Left lung (tissue), 10 donors: ENCODE results near the gene ZNF784. TPM values are rescaled to one million over a fixed set of nuclear protein-coding genes. Genes with fewer than 3 reads are reported as not detected.
A peak's percentile ranks its signal among the peaks of the same experiment; 100 is the strongest.

Experiments
- ATAC-seq: fragments of 200-7000 bp; cut with Tn5 transposase; one replicate; pipeline ENCODE4 v1.9.1; 2020; ENCODE audit warnings: moderate library complexity
- DNase-seq, 4 donors: peaks; one replicate each; pipeline ENCODE4 v3.0.0-alpha.2; 2013 to 2020
- H3K27ac ChIP-seq, 2 donors: fragments of 200-600 bp; sonication (generic) in 1 of 2; one replicate each; pipeline versions ENCODE4 v1.5.0 to v1.8.0; 2020 to 2021
- H3K27me3 ChIP-seq, 2 donors: fragments of 200-600 bp; sonication (generic) in 1 of 2; one replicate each; pipeline versions ENCODE4 v1.5.0 to v1.8.0; 2020 to 2021
- H3K36me3 ChIP-seq, 2 donors: fragments of 200-600 bp; sonication (generic) in 1 of 2; one replicate each; pipeline versions ENCODE4 v1.5.0 to v1.8.0; 2020 to 2021
- H3K4me1 ChIP-seq, 2 donors: fragments of 200-600 bp; one replicate each; pipeline ENCODE4 v1.8.0; 2021
- H3K4me3 ChIP-seq, 2 donors: fragments of 200-600 bp; sonication (generic) in 1 of 2; one replicate each; pipeline versions ENCODE4 v1.5.0 to v1.8.0; 2020 to 2021; ENCODE audit warnings: mild to moderate bottlenecking in 1 of 2
- H3K9me3 ChIP-seq, 2 donors: fragments of 200-600 bp; sonication (generic) in 1 of 2; one replicate each; pipeline versions ENCODE4 v1.5.0 to v1.8.0; 2020 to 2021
- CTCF ChIP-seq, 2 donors: fragments of 200-600 bp; sonication (generic) in 1 of 2; IDR thresholded peaks; one replicate each; pipeline versions ENCODE4 v1.5.0 to v1.8.0; 2021; ENCODE audit warnings: antibody characterized with exemption in 2 of 2
- intact Hi-C, 2 donors: fragments of 100-400 bp; cut with DNase I; formaldehyde crosslinking; loops; one replicate each; pipeline versions ENCODE4 v1.11.2 to v1.14.2; 2022
- polyA plus RNA-seq, 6 donors: library from polyadenylated mRNA; unstranded; fragments of 120-200 nt; gene quantifications; one replicate each; pipeline ENCODE4 v1.2.1, GENCODE V29; 2013; ENCODE audit not compliant: insufficient read length in 6 of 6
- total RNA-seq, 2 donors: library from RNA; stranded (reverse); fragmentation: NEBNext Ultra II Directional; extraction: Animal tissue kit (Norgen Biotek cat#: 25700); gene quantifications; one replicate each; pipeline ENCODE4 v1.2.1, GENCODE V29; 2021
- donor health status: DM: no; HTN: yes; CAD: no.
- donor health status: DM: no; HTN: no; CAD: no.

Gene ZNF784
- total and polyA plus RNA-seq, 8 donors = 6.0 to 11.6 (median 8.6) TPM

GRCh38 chr19:55661826-55662225, 37.5 kb upstream of the ZNF784 start:
- ATAC-seq (no peak), DNase-seq (peak in 1 of 4 donors; percentile 1)
- peaks cover 25 to 34% of the 10 kb centered on the region in 2 donors for H3K4me1 ChIP-seq
- H3K27ac ChIP-seq = no peak overlapping the region
- H3K36me3 ChIP-seq = peaks cover 4 to 79% of the 10 kb centered on the region in 2 donors
- TF ChIP-seq CTCF (IDR thresholded peaks at IDR 0.05) = no peak
- no peaks in the 10 kb centered on the region for H3K27me3 ChIP-seq
- no peaks in the 10 kb centered on the region for H3K9me3 ChIP-seq
- intact Hi-C loops = no loop called here
- no peak overlapping the region for H3K4me3 ChIP-seq

GRCh38 chr19:55660991-55661390, 36.6 kb upstream of the ZNF784 start:
- ATAC-seq (no peak), DNase-seq (peak in 1 of 4 donors; percentile 66)
- no peak overlapping the region for H3K27ac ChIP-seq
- H3K4me1 ChIP-seq = peaks cover 34 to 42% of the 10 kb centered on the region in 2 donors
- H3K27me3 ChIP-seq = no peaks in the 10 kb centered on the region
- H3K4me3 ChIP-seq = no peak overlapping the region
- peaks cover 4 to 71% of the 10 kb centered on the region in 2 donors for H3K36me3 ChIP-seq
- intact Hi-C loops = no loop called here
- no peak for TF ChIP-seq CTCF (IDR thresholded peaks at IDR 0.05)
- no peaks in the 10 kb centered on the region for H3K9me3 ChIP-seq

GRCh38 chr19:55660404-55660803, 36.0 kb upstream of the ZNF784 start:
- H3K36me3 ChIP-seq = peaks cover 4 to 65% of the 10 kb centered on the region in 2 donors
- H3K4me1 ChIP-seq = peaks cover 38 to 48% of the 10 kb centered on the region in 2 donors
- no peak for TF ChIP-seq CTCF (IDR thresholded peaks at IDR 0.05)
- ATAC-seq = no peak
- no peaks in the 10 kb centered on the region for H3K27me3 ChIP-seq
- intact Hi-C loops = no loop called here
- H3K4me3 ChIP-seq = no peak overlapping the region
- DNase-seq = no peak
- H3K27ac ChIP-seq = no peak overlapping the region
- H3K9me3 ChIP-seq = no peaks in the 10 kb centered on the region

GRCh38 chr19:55659822-55660221, 35.5 kb upstream of the ZNF784 start:
- intact Hi-C loops = no loop called here
- ATAC-seq (no peak), DNase-seq (peak in 1 of 4 donors; percentile 31)
- H3K4me3 ChIP-seq = no peak overlapping the region
- H3K4me1 ChIP-seq = peaks cover 38 to 48% of the 10 kb centered on the region in 2 donors
- no peak for TF ChIP-seq CTCF (IDR thresholded peaks at IDR 0.05)
- peaks cover 4 to 59% of the 10 kb centered on the region in 2 donors for H3K36me3 ChIP-seq
- no peaks in the 10 kb centered on the region for H3K27me3 ChIP-seq
- no peaks in the 10 kb centered on the region for H3K9me3 ChIP-seq
- no peak overlapping the region for H3K27ac ChIP-seq

- intact Hi-C loops = no loop called here
- peaks cover under 1 to 50% of the 10 kb centered on the region in 2 donors for H3K36me3 ChIP-seq
- no peaks in the 10 kb centered on the region for H3K9me3 ChIP-seq
- peak in 1 of 4 donors; percentile 76 for DNase-seq
- no peak for ATAC-seq
- TF ChIP-seq CTCF (IDR thresholded peaks at IDR 0.05) = no peak
- peaks cover 38 to 48% of the 10 kb centered on the region in 2 donors for H3K4me1 ChIP-seq
- no peak overlapping the region for H3K4me3 ChIP-seq
- no peak overlapping the region for H3K27ac ChIP-seq
- H3K27me3 ChIP-seq = no peaks in the 10 kb centered on the region
Measured at GRCh38 chr19:55658846-55659459, 34.6 kb upstream of the ZNF784 start.
